8988T (cell line): ENCODE measurements around the gene RAP2B.
"Not testable (repeated sequence)": the region's sequence is repeated elsewhere in the genome, so short reads cannot be mapped to it uniquely, and the experiment has no call there.

Experiments
- DNase-seq: peaks from one replicate; pipeline ENCODE4 v3.0.0; 2011

The RAP2B gene

GRCh38 chr3:153161138-153161713 lies 800 bp upstream of the RAP2B start:
- DNase-seq = peak; percentile 90

- no peak for DNase-seq
Observed at GRCh38 chr3:153162513-153163392, 727 bp downstream of the RAP2B start.

- DNase-seq = no peak
Observed at GRCh38 chr3:153163393-153163724, 1.3 kb downstream of the RAP2B start.

- DNase-seq = no peak
Observed at GRCh38 chr3:153163756-153164550, 1.9 kb downstream of the RAP2B start.

GRCh38 chr3:153165261-153165681 lies 3.2 kb downstream of the RAP2B start:
- DNase-seq = no peak

GRCh38 chr3:153166206-153166605 lies 4.2 kb downstream of the RAP2B start:
- DNase-seq = no peak

GRCh38 chr3:153166796-153167195 lies 4.8 kb downstream of the RAP2B start:
- no peak for DNase-seq

- no peak for DNase-seq
Observed at GRCh38 chr3:153169793-153170383, 7.9 kb downstream of the RAP2B start.

GRCh38 chr3:153171256-153171655 lies 9.2 kb downstream of the RAP2B start:
- no peak for DNase-seq

- DNase-seq = no peak
Observed at GRCh38 chr3:153171918-153172317, 9.9 kb downstream of the RAP2B start.

- DNase-seq = no peak
Observed at GRCh38 chr3:153172796-153173757, 11.1 kb downstream of the RAP2B start.

- DNase-seq = no peak
Observed at GRCh38 chr3:153173758-153174516, 11.9 kb downstream of the RAP2B start.

GRCh38 chr3:153176197-153176596 lies 14.2 kb downstream of the RAP2B start:
- DNase-seq = no peak

GRCh38 chr3:153180860-153181372 lies 18.9 kb downstream of the RAP2B start:
- DNase-seq = no peak

- no peak for DNase-seq
Observed at GRCh38 chr3:153182501-153183293, 20.7 kb downstream of the RAP2B start.

- DNase-seq = no peak
Observed at GRCh38 chr3:153190923-153191322, 28.9 kb downstream of the RAP2B start.

GRCh38 chr3:153192327-153192726 lies 30.3 kb downstream of the RAP2B start:
- no peak for DNase-seq

GRCh38 chr3:153193786-153194476 lies 31.9 kb downstream of the RAP2B start:
- not testable (repeated sequence) for DNase-seq

- no peak for DNase-seq
Observed at GRCh38 chr3:153195349-153195879, 33.4 kb downstream of the RAP2B start.
